DOHH2 (cell line): Measurements from ENCODE around the gene TACR1.

ENCODE experiments used
- EZH2phosphoT487 ChIP-seq: fragments of 200-600 bp; sonication (generic); IDR thresholded peaks from 2 replicates; pipeline ENCODE4 v1.6.1; 2017; ENCODE audit warnings: borderline replicate concordance, mild to moderate bottlenecking, antibody characterized with exemption, low read length, moderate library complexity, mixed read lengths
- TF ChIP-seq, protein P1 (sequence below): fragments of 200-600 bp; sonication (generic); IDR thresholded peaks from one replicate; pipeline ENCODE4 v1.5.1; 2014; ENCODE audit warnings: antibody characterized with exemption, mild to moderate bottlenecking, low read depth, low read length; ENCODE audit not compliant: poor library complexity, severe bottlenecking

DNA sequence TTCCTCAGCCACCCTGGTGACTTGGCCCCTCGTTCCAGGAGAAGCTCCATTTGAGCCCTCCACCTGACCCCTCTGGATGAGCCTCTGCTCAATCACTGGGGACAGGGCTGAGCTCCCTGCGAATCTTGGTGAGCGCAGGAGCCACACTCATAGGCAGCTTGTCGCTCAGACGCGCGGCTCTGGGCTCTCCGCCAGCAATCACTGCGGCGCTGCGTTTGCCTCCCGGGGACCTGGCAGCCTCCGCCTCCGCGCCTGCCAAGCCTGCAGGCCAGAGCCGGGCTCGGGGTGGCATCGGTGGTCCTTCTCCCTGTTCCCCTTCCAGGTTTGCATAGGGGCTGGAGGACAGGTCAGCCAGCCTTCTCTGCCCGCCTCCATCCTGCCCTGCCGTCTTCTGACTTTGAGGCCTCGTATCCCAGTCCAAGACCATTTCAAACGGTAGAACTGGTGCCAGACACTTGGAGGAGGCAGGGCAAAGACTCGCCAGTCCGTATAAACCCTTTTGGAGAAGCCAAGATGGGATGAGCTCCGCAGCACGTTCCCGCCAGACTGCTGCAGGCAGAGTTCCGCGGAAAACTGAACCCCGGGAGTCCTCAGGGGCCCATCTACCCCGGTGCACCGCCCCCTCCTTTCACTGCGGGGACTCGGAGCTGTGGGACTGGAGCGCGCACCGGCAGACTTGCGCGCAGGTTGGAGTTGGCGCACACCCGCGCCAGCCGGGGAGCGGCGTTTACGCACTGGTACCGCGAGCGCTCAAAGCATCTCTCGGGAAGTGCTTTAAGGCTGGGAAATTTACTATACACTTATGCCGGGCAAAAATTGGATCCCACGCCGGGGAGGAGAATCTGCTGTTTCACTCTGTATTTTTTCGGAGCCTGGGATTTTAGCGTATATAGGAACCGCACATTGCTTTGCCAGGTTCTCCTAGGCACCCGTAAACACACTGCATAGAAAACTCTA, 1.1 kb upstream of the TACR1 start:
- TF ChIP-seq, protein P1, sequence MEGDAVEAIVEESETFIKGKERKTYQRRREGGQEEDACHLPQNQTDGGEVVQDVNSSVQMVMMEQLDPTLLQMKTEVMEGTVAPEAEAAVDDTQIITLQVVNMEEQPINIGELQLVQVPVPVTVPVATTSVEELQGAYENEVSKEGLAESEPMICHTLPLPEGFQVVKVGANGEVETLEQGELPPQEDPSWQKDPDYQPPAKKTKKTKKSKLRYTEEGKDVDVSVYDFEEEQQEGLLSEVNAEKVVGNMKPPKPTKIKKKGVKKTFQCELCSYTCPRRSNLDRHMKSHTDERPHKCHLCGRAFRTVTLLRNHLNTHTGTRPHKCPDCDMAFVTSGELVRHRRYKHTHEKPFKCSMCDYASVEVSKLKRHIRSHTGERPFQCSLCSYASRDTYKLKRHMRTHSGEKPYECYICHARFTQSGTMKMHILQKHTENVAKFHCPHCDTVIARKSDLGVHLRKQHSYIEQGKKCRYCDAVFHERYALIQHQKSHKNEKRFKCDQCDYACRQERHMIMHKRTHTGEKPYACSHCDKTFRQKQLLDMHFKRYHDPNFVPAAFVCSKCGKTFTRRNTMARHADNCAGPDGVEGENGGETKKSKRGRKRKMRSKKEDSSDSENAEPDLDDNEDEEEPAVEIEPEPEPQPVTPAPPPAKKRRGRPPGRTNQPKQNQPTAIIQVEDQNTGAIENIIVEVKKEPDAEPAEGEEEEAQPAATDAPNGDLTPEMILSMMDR, result no peak
- no peak for TF ChIP-seq EZH2phosphoT487
